ENCODE measurements around the gene ANO7. TPM values are rescaled to one million over a fixed set of nuclear protein-coding genes. Genes with fewer than 3 reads are reported as not detected.

ANO7 gene
- total RNA-seq, 4 donors from 2014 or later, result 0.32 to 1.3 (median 0.42) TPM; not detected in 1

GRCh38 chr2:241187918-241188234 lies 601 bp upstream of the ANO7 start:
- DNase-seq (ENCODE audit: extremely low spot score), result no peak
- TF ChIP-seq CTCF (IDR thresholded peaks at IDR 0.05) (no peak), POLR2A (IDR thresholded peaks at IDR 0.05; ENCODE audit: low read depth) (no peak), EP300 (IDR thresholded peaks at IDR 0.05) (no peak), POLR2AphosphoS5 (IDR thresholded peaks at IDR 0.05) (no peak)
- Histone ChIP-seq H3K36me3 (peaks cover 1 to 12% (median 7%) of the 10 kb centered on the region in 4 donors), H3K27ac (replicated peaks in 1 of 4) (no peak overlapping the region), H3K27me3 (peaks cover 0 to 19% (median 0%) of the 10 kb centered on the region in 4 donors), H3K4me1 (no peaks in the 10 kb centered on the region), H3K9me3 (no peaks in the 10 kb centered on the region), H3K4me3 (no peak overlapping the region)
- intact Hi-C loops (cut with DNase I), result no loop called here
- 61% methylated on average over 4 of the region's 4 CpGs for WGBS

GRCh38 chr2:241189093-241189855 lies 797 bp downstream of the ANO7 start:
- intact Hi-C loops (cut with DNase I), result no loop called here
- H3K27me3 ChIP-seq, result peaks cover 0 to 19% (median 0%) of the 10 kb centered on the region in 4 donors
- DNase-seq (ENCODE audit: extremely low spot score), result no peak
- H3K4me1 ChIP-seq, result no peaks in the 10 kb centered on the region
- 82% methylated on average over 19 of the region's 32 CpGs for WGBS
- H3K4me3 ChIP-seq, result no peak overlapping the region
- H3K27ac ChIP-seq (replicated peaks in 1 of 4), result no peak overlapping the region
- no peaks in the 10 kb centered on the region for H3K36me3 ChIP-seq
- no peaks in the 10 kb centered on the region for H3K9me3 ChIP-seq
- no peak for TF ChIP-seq POLR2AphosphoS5 (IDR thresholded peaks at IDR 0.05)
- TF ChIP-seq EP300 (IDR thresholded peaks at IDR 0.05), result no peak
- TF ChIP-seq CTCF (IDR thresholded peaks at IDR 0.05), result no peak
- no peak for TF ChIP-seq POLR2A (IDR thresholded peaks at IDR 0.05; ENCODE audit: low read depth)

DNA sequence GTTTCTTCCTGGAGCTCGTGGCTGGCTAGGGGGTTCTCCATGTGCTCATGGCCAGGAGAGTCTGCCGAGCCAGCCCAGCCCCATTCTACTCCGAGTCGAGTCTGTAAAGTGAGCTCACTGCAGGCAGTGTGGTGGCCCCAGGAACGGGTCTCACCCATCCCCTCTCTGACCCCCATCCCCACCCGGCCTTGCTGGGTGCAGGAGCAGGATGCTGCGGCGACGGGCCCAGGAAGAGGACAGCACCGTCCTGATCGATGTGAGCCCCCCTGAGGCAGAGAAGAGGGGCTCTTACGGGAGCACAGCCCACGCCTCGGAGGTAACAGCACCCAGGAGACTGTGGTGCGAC lies 1.4 kb downstream of the ANO7 start:
- intact Hi-C loops (cut with DNase I), result no loop called here
- no peak for TF ChIP-seq CTCF (IDR thresholded peaks at IDR 0.05)
- no peak for TF ChIP-seq POLR2A (IDR thresholded peaks at IDR 0.05; ENCODE audit: low read depth)
- no peak for TF ChIP-seq POLR2AphosphoS5 (IDR thresholded peaks at IDR 0.05)
- TF ChIP-seq EP300 (IDR thresholded peaks at IDR 0.05), result no peak
- no peaks in the 10 kb centered on the region for H3K9me3 ChIP-seq
- DNase-seq (ENCODE audit: extremely low spot score), result no peak
- no peaks in the 10 kb centered on the region for H3K36me3 ChIP-seq
- H3K4me3 ChIP-seq, result no peak overlapping the region
- 90% methylated on average over 4 of the region's 15 CpGs for WGBS
- H3K27me3 ChIP-seq, result peaks cover 0 to 19% (median 0%) of the 10 kb centered on the region in 4 donors
- H3K4me1 ChIP-seq, result no peaks in the 10 kb centered on the region
- H3K27ac ChIP-seq (replicated peaks in 1 of 4), result no peak overlapping the region

DNA sequence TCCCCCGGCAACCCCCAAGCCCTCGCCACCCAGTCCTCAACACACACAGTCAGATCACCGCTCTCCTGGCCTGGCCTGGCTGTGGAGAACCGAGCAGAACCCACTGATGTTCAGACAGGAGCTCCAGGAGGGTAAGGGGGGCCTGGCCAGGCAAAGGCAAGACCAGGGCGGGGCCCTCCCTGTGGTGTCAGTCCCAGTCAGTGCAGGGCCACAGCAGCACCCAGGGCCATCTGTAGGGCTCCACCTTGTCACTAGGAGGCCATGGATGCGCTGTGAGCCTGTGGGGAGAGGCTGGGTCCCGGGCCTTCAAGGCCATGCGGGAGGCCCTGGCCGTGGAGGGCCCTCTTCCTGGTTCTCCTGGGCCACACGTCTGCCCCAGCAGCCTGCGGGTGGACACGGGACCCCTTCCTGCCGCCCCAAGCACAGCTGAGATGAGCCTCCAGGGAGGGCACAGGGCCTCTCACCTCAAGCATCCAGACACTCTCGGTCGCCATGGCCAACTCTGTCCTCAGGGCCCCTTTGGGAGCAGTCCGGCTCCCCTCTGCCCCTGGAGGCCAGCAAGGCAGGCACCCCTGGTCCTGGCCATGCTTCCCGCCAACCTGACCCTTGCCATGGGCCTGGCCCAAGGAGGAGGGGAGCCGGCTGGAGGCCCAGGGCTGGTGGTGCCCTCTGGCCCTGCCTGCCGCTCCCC lies 2.0 kb downstream of the ANO7 start:
- intact Hi-C loops (cut with DNase I), result no loop called here
- Histone ChIP-seq H3K4me3 (no peak overlapping the region), H3K27me3 (peaks cover 0 to 19% (median 0%) of the 10 kb centered on the region in 4 donors), H3K36me3 (no peaks in the 10 kb centered on the region), H3K4me1 (no peaks in the 10 kb centered on the region), H3K27ac (replicated peaks in 1 of 4) (no peak overlapping the region), H3K9me3 (no peaks in the 10 kb centered on the region)
- TF ChIP-seq POLR2AphosphoS5 (IDR thresholded peaks at IDR 0.05) (no peak), POLR2A (IDR thresholded peaks at IDR 0.05; ENCODE audit: low read depth) (no peak), EP300 (IDR thresholded peaks at IDR 0.05) (no peak), CTCF (IDR thresholded peaks at IDR 0.05) (no peak)
- DNase-seq (ENCODE audit: extremely low spot score), result no peak
- 100% methylated on average over 1 of the region's 19 CpGs for WGBS

Data from esophagus muscularis mucosa (tissue), 4 donors.